ENCODE measurements around the gene POPDC2.

POPDC2 gene

DNA sequence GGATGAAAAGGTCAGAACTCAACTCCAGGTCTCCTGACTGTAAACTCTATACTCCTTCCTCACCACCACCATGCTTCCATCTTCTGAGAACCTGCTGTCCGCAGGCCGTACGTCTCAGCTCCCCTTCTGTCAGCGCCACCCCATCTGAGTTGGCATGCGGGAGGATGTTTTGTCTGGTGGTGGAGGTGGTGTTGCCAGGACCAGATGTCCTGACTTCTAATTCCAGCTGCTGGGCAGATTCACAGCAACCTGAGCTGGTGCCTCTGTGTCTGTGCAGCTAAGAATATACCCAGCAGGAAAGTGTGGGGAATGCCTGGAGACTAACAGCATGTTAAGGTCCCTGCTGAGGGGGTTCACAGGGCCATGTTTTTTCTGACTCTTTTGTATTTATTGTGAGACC, 39.5 kb downstream of the POPDC2 start:
- no peaks in the 10 kb centered on the region for H3K36me3 Mint-ChIP-seq
- H3K9me3 Mint-ChIP-seq (ENCODE audit: low read depth) = no peaks in the 10 kb centered on the region
- H3K27ac Mint-ChIP-seq = no peak overlapping the region
- H3K4me1 Mint-ChIP-seq (ENCODE audit: low read depth) = no peaks in the 10 kb centered on the region
- no peak overlapping the region for H3K4me3 Mint-ChIP-seq
- peaks cover 4% of the 10 kb centered on the region for H3K27me3 Mint-ChIP-seq

DNA sequence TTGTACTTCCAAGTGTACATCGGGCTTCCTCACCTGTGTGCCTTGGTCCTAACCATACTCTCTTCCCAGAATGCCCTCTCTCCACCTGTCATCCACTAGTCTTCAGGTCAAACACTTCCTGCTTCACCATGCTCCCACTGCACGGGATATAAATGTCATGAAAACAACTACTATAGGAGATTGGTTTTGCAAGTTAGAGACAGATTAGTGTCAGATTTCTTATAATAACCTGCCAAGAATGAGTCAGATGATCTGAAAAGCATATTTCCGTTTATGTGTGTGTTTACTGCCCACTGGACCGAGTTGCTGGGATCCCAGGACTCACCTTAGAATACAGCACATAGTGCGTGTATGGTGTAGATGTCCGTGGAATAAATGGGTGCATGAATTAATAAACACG, 41.3 kb downstream of the POPDC2 start:
- Mint-ChIP-seq H3K4me1 (ENCODE audit: low read depth) (no peaks in the 10 kb centered on the region), H3K27ac (no peak overlapping the region), H3K27me3 (peaks cover 4% of the 10 kb centered on the region), H3K36me3 (no peaks in the 10 kb centered on the region), H3K4me3 (no peak overlapping the region), H3K9me3 (ENCODE audit: low read depth) (no peaks in the 10 kb centered on the region)

DNA sequence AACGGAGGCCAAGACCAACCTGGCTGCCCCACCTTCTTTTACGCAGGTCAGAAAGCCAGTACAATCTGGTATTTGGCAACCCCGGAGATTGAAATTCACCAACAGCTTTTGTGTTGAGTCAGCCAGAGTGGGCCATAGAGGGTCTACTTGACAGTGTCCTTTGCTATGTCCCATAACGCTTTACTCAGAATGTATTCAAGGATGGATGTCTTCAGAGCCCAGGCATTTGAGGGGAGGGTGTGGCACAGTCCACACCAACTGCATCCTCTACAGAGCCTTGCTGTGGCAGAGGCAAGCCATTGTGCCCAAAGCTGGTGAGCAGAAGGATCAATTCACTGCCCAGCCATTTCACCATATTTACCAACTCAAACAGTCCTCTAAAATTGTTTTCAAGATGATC, 44.3 kb downstream of the POPDC2 start:
- H3K36me3 Mint-ChIP-seq = no peaks in the 10 kb centered on the region
- H3K4me3 Mint-ChIP-seq = no peak overlapping the region
- H3K4me1 Mint-ChIP-seq (ENCODE audit: low read depth) = no peaks in the 10 kb centered on the region
- no peak overlapping the region for H3K27ac Mint-ChIP-seq
- H3K27me3 Mint-ChIP-seq = peaks cover 6% of the 10 kb centered on the region
- no peaks in the 10 kb centered on the region for H3K9me3 Mint-ChIP-seq (ENCODE audit: low read depth)

DNA sequence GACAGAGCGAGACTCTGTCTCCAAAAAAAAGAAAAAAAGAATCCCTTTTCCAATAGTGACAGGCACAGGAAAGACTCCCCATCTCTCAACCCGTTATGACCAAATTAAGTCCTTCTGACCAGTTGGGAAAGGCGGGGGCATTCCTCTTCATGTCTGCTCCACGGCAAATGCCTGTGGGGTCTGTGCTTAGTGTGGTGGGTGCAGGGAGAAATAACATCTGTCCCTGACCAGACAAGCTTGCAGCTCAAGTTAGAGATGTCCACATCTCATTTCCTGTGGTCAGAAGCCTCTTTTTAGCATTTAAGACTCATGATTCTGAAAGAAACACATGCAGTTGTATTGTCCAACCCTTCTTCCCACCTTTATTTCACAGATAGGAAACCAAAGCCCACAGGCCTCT, 46.5 kb downstream of the POPDC2 start:
- Mint-ChIP-seq H3K36me3 (no peaks in the 10 kb centered on the region), H3K4me1 (ENCODE audit: low read depth) (no peaks in the 10 kb centered on the region), H3K9me3 (ENCODE audit: low read depth) (no peaks in the 10 kb centered on the region), H3K4me3 (no peak overlapping the region), H3K27me3 (peaks cover 7% of the 10 kb centered on the region), H3K27ac (no peak overlapping the region)

DNA sequence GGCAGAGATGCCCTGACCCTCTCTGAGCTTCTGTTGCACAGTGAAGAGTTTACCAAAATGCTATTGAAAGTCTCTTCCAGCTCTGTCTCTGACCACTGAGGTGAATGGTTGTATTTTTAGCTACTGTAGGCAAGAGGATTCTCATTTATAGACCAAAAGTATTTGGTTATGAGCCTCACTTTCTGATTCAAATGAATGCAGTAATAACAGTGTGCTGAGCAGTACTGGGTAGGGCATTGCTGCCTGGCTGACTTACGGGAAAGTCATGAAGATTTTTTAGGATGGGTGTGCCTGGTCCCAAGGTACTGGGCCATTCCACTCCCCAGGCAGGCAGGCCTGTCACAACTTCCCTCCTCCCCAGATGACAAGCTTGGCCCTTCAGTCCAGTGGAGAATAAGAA, 47.2 kb downstream of the POPDC2 start:
- no peaks in the 10 kb centered on the region for H3K9me3 Mint-ChIP-seq (ENCODE audit: low read depth)
- H3K27ac Mint-ChIP-seq = no peak overlapping the region
- H3K4me1 Mint-ChIP-seq (ENCODE audit: low read depth) = no peaks in the 10 kb centered on the region
- no peaks in the 10 kb centered on the region for H3K36me3 Mint-ChIP-seq
- peaks cover 5% of the 10 kb centered on the region for H3K27me3 Mint-ChIP-seq
- H3K4me3 Mint-ChIP-seq = no peak overlapping the region

DNA sequence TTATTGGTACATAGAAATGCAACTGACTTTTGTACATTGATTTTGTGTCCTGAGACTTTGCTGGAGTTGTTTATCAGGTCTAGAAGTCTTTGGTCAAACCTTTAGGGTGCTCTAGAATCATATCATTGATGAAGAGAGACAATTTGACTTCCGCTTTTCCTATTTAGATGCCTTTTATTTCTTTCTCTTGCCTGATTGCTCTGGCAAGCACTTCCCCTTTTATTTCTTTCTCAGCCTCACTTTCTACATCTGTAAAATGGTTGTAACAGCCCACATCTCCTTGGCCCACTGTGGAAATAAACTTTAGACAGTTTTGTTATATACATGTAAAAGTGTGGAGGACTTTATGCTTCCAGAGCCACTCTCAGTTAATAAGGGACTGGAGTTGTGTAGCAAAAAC, 48.7 kb downstream of the POPDC2 start:
- no peak overlapping the region for H3K27ac Mint-ChIP-seq
- no peaks in the 10 kb centered on the region for H3K9me3 Mint-ChIP-seq (ENCODE audit: low read depth)
- no peaks in the 10 kb centered on the region for H3K36me3 Mint-ChIP-seq
- peaks cover 5% of the 10 kb centered on the region for H3K27me3 Mint-ChIP-seq
- H3K4me3 Mint-ChIP-seq = no peak overlapping the region
- H3K4me1 Mint-ChIP-seq (ENCODE audit: low read depth) = no peaks in the 10 kb centered on the region

DNA sequence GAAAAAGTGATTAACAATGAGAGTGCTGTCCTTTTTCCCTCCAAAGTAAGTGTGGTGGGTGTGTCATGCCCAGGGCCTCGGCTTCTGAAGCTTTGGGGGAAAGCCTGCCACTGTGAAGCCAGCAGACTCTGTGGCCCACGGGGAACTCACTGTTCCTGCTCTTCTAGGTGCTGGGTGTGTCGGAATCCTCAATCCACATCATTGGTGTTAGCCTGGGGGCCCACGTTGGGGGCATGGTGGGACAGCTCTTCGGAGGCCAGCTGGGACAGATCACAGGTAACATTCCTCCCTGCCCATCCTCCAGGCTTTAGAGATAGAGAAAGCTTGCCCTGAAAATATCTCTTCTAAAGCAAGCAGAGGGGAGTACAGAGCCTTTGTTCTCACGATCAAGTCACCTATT, 51.1 kb downstream of the POPDC2 start:
- no peak overlapping the region for H3K27ac Mint-ChIP-seq
- H3K4me3 Mint-ChIP-seq = no peak overlapping the region
- no peaks in the 10 kb centered on the region for H3K36me3 Mint-ChIP-seq
- H3K27me3 Mint-ChIP-seq = peaks cover 5% of the 10 kb centered on the region
- H3K4me1 Mint-ChIP-seq (ENCODE audit: low read depth) = no peaks in the 10 kb centered on the region
- H3K9me3 Mint-ChIP-seq (ENCODE audit: low read depth) = no peaks in the 10 kb centered on the region

DNA sequence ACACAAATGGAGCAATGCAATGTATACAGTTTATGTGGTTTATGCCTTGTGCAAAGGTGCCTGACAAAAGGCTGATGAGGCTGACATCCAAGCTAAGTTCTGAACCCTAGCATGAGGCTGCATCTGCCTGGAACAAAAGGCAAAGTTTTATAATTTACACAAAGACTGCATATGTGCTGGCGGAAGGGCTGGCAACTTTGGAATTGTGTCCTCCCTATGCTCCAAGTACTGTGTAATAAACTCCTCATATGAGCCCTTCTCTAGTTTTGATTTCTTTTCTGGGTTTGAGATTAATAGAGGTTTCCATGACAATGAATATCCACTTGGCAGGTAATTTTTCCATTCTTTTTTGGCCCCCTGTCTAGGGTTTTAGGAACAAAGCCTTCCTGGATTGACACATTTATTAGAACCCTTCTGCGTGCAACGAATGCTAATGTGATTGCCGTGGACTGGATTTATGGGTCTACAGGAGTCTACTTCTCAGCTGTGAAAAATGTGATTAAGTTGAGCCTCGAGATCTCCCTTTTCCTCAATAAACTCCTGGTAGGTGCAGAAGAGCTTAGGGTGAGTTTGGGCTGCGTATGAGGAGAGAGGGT, 51.9 kb downstream of the POPDC2 start:
- peaks cover 5% of the 10 kb centered on the region for H3K27me3 Mint-ChIP-seq
- H3K27ac Mint-ChIP-seq = no peak overlapping the region
- H3K9me3 Mint-ChIP-seq (ENCODE audit: low read depth) = no peaks in the 10 kb centered on the region
- H3K36me3 Mint-ChIP-seq = no peaks in the 10 kb centered on the region
- H3K4me1 Mint-ChIP-seq (ENCODE audit: low read depth) = no peaks in the 10 kb centered on the region
- no peak overlapping the region for H3K4me3 Mint-ChIP-seq

DNA sequence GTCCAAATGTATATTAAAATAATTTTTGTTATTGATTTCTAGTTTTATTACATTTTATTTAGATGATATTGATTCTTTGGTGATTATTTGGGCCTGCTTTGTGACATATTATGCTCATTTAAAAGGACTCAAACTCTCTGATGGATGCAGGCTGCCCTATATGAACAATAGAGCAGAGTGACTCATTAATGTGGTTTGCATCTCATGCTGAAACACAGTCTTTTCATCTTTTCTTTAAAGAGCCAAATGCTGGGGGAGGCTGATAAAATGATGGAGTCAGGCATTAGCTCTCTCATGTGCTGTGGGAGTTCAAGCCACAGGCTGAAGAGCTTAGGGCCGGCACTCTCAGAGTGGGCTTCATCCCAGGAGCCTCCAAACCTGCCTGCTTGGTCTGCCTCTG, 55.5 kb downstream of the POPDC2 start:
- Mint-ChIP-seq H3K4me3 (no peak overlapping the region), H3K27ac (no peak overlapping the region), H3K36me3 (no peaks in the 10 kb centered on the region), H3K9me3 (ENCODE audit: low read depth) (no peaks in the 10 kb centered on the region), H3K4me1 (ENCODE audit: low read depth) (peaks cover 3% of the 10 kb centered on the region), H3K27me3 (peaks cover 3% of the 10 kb centered on the region)

DNA sequence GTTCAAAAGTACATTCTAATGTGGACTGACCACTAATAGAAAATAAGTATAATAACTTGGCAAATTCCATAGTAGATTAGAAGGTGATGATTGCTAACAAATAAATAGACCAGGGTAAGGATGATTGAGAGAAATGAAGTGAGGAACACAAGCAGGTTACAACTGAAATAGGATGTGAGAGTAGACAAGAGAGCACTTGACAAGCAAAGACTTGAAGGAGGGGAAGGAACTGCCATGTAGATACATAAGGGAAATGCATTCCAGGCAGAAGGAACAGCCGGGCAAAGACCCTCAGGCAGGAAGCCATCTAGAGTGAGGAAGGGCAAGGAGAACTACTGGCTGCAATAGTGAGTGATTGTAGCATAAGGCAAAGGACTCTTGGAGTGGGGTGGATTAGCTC, 57.7 kb downstream of the POPDC2 start:
- H3K36me3 Mint-ChIP-seq = no peaks in the 10 kb centered on the region
- H3K4me1 Mint-ChIP-seq (ENCODE audit: low read depth) = peaks cover 3% of the 10 kb centered on the region
- H3K4me3 Mint-ChIP-seq = no peak overlapping the region
- H3K27ac Mint-ChIP-seq = no peak overlapping the region
- H3K9me3 Mint-ChIP-seq (ENCODE audit: low read depth) = no peaks in the 10 kb centered on the region
- H3K27me3 Mint-ChIP-seq = no peaks in the 10 kb centered on the region

DNA sequence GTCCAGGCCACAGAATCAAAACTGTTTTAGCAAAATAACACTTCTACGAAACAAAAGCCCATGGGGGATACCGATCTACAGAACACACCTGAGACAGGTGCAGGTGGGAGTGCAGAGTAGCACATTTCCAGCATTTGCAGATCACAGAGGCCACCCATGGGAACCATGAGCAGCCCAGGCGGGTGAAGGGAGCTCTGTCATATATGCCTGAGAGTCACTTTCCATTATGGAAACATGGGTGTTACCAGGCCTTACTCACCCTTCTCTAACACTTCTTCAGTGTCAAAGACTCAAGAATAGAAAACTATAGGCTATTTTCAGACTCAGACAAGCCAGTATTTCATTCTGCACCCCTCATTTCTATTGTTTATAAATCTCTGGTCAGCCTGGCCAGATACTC, 59.2 kb downstream of the POPDC2 start:
- Mint-ChIP-seq H3K4me3 (no peak overlapping the region), H3K27me3 (no peaks in the 10 kb centered on the region), H3K27ac (no peak overlapping the region), H3K4me1 (ENCODE audit: low read depth) (peaks cover 3% of the 10 kb centered on the region), H3K36me3 (no peaks in the 10 kb centered on the region), H3K9me3 (ENCODE audit: low read depth) (no peaks in the 10 kb centered on the region)

DNA sequence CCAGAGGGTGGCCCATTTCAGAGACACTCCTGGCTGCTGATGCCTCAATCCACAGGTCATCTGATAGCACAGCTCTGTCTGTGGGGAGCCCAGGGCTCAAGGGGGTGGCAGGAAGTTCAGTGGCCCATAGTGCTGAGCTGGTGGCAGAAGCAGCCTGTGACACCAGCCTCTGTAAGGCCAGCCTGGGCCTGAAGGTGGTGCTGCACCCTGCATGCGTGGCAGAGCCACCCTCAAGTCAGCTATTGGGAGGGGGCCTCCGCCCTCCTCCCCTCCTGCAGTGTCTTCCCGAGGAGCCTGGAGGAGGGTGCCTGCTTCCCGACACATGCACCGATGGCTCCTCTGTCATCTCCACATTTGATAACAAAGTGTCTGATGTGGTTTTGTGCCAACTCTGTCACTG, 59.7 kb downstream of the POPDC2 start:
- no peaks in the 10 kb centered on the region for H3K27me3 Mint-ChIP-seq
- H3K9me3 Mint-ChIP-seq (ENCODE audit: low read depth) = no peaks in the 10 kb centered on the region
- H3K4me1 Mint-ChIP-seq (ENCODE audit: low read depth) = peaks cover 3% of the 10 kb centered on the region
- no peak overlapping the region for H3K27ac Mint-ChIP-seq
- H3K36me3 Mint-ChIP-seq = no peaks in the 10 kb centered on the region
- H3K4me3 Mint-ChIP-seq = no peak overlapping the region

DNA sequence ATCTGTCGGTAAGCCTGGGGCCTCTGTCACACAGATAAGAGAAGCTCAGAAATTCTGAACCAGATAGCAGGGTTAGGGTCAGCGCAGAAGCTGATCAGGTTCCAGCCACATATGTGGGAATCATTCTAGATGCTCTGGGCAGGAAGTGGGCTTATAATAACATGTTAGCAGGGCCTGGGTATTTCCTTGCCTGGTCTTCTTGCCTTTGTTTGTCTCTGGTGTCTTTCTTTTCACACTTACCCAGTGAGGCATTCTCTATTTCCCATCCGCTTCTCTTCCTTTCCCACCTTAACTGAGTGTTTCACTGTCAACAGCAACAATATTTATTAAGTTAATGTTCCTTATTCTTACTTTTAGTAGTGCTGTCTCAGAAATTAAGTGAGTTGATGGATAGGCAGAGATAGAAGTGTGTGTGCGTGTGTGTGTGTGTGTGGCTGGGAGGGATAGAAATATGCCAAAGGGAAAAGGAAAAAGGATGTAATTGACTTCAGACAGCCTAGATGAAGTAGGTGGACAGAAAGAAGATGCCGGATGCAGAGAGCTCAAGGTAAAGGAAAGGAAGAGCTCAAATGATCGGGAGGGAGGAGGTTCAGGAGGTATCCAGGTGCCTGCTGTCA, 60.7 kb downstream of the POPDC2 start:
- H3K9me3 Mint-ChIP-seq (ENCODE audit: low read depth) = no peaks in the 10 kb centered on the region
- H3K27ac Mint-ChIP-seq = no peak overlapping the region
- no peak overlapping the region for H3K4me3 Mint-ChIP-seq
- H3K27me3 Mint-ChIP-seq = no peaks in the 10 kb centered on the region
- peaks cover 3% of the 10 kb centered on the region for H3K4me1 Mint-ChIP-seq (ENCODE audit: low read depth)
- H3K36me3 Mint-ChIP-seq = no peaks in the 10 kb centered on the region

DNA sequence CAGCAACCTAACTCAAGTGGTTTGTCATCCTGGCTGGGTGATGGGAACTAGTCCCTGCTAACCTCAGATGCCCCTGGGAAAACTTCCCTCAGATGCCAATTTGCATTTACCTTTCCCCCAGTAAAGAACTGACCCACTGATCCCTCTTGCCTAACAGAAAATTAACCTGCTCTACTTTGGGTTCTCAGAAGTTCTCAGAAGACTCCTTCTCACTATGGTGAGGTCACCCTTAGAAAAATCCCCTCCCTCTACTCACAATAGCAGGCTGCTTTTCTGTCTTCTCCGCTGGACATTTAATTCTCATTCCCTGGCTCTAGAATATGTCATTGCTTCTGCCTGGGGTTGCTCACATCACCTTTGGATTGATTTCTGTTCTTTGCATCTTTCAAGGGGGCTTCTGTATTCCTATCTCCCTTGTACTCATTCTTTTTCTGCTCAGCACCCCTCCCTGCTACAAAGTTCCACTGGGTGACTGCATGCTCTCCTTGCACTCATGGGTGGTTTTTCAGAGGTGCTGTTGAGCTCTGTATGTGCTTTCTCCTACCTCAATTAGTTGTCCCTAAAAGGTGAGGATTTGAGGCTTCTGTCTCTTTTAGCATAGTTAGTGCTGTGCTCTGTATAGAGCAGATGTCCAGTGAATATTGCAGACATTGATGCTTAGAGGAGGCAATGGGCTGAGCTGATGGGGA, 61.8 kb downstream of the POPDC2 start:
- peaks cover 2% of the 10 kb centered on the region for H3K27me3 Mint-ChIP-seq
- H3K9me3 Mint-ChIP-seq (ENCODE audit: low read depth) = no peaks in the 10 kb centered on the region
- peaks cover 3% of the 10 kb centered on the region for H3K4me1 Mint-ChIP-seq (ENCODE audit: low read depth)
- H3K4me3 Mint-ChIP-seq = no peak overlapping the region
- H3K27ac Mint-ChIP-seq = no peak overlapping the region
- H3K36me3 Mint-ChIP-seq = no peaks in the 10 kb centered on the region

DNA sequence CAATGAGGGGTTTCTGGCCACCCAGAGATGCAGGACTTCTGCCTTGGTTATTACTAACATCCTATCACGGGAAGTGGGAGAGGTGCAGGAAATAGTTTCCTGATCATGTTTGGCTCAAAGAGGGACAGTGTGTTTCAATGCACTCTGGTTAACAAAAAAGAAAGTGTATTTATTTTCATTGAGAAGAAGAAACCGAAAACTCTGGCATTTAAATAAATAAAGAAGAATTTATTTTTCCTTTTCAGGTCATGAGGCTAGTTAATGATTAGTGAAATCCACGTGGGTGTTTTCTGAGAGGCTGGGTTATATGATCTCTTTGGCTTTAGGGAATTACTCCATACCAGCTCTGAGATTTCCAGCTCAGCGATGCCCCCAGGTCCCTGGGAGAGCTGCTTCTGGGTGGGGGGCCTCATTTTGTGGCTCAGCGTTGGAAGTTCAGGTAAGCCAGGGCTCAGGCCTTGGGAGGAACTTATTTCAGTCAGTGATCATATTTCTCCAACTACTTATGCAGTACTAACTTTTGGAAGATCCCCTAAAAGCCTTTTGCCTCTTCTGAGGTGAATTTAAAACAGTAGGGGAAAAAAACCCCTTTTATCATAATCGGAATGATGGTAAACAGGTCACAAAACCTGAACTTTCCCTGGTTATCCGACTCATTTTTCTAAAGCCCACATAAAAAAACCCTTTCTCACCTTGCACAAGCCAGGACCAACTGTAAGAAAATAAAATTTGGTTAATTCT, 62.7 kb downstream of the POPDC2 start, which contains the start of gene PLA1A:
Gene PLA1A, plus strand, starts transcription at position 338 of the 741 bp plus-strand sequence. Its CDS starts 29 bp downstream, at position 367.
- Mint-ChIP-seq H3K4me3 (no peak within 1 kb of the TSS), H3K4me1 (ENCODE audit: low read depth) (peaks cover 3% of the 10 kb centered on the region), H3K36me3 (no peaks in the 10 kb centered on the region), H3K27ac (no peak within 1 kb of the TSS), H3K27me3 (peaks cover 2% of the 10 kb centered on the region), H3K9me3 (ENCODE audit: low read depth) (no peaks in the 10 kb centered on the region)
